Measurements from ENCODE around the gene MYD88. TPM values are rescaled to one million over a fixed set of nuclear protein-coding genes. Genes with fewer than 3 reads are reported as not detected.
A peak's percentile ranks its signal among the peaks of the same experiment; 100 is the strongest.
"Not testable (repeated sequence)": the region's sequence is repeated elsewhere in the genome, so short reads cannot be mapped to it uniquely, and the experiment has no call there.

The MYD88 gene
- polyA plus RNA-seq, 4 donors, result 24.7 to 28.1 (median 25.1) TPM

DNA sequence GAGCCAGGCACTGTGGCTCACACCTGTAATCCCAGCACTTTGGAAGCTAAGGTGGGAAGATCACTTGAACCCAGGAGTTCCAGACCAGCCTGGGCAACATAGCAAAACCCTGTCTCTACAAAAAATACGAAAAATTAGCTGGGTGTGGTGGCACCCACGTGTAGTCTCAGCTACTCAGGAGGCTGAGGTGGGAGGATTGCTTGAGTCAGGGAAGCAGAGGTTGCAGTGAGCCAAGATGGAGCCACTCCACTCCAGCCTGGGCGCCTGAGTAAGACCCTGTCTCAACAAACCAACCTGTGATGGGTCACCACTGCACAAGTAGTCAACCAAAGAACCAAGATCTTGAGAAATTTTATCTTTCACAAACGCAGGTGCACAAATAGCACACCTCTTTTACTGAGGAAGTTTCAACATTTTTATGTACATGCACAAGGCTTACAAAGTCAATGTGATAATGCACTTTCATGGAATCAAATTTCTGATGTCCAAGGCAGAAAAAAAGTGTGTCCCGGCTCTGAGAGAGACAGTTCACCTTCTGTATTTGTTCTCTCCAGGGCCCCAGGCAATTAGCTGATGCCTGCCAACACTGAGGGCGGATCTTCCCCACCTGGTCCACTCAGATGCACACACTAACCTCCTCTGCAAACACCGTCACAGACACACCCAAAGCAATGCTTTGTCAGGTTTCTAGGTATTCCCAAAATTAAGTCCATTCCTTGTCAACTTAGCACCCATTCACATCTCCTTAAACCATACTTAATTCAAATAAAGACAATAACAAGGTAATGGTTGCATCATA lies 13.9 kb upstream of the MYD88 start:
- DNase-seq (ENCODE audit: low read depth in 4 of 4, low spot score in 2 of 4), result no peak

DNA sequence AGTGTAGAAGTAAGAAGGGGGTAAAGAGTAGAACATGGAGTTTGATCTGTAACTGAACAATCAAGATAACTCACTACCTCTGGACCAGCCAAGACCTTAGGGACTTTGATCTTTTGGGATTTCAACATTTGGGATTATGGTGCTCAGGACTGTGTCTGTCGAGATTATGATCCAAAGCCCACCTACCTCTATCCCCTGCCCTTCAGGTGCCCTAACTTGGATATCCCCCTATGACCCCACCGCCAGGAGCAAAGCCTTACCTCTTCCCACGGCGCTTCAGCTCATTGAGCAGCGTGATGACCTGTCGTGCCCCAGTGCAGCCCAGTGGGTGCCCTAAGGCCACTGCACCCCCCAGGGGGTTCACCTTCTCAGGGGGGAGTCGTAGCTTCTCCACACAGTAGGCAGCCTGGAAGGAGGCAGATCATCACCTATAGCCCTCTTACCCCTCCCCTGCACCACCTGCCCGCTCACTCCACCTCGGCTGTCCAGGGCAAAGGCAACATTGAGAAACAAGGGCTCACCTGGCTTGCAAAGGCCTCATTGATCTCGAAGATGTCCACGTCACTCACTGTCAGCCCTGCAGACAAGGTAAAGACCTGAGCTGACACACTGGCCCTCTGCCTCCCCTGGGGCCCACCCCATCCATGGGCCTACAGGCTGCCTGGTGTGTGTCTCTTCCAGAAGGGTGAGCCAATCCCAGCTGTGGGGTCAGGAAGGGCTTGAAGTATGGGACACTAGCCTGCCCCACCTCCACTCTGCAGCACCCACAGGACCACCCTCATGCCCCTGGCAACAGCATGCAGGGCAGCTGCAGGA lies 12.9 kb upstream of the MYD88 start:
- DNase-seq (ENCODE audit: low read depth in 4 of 4, low spot score in 2 of 4), result no peak

DNA sequence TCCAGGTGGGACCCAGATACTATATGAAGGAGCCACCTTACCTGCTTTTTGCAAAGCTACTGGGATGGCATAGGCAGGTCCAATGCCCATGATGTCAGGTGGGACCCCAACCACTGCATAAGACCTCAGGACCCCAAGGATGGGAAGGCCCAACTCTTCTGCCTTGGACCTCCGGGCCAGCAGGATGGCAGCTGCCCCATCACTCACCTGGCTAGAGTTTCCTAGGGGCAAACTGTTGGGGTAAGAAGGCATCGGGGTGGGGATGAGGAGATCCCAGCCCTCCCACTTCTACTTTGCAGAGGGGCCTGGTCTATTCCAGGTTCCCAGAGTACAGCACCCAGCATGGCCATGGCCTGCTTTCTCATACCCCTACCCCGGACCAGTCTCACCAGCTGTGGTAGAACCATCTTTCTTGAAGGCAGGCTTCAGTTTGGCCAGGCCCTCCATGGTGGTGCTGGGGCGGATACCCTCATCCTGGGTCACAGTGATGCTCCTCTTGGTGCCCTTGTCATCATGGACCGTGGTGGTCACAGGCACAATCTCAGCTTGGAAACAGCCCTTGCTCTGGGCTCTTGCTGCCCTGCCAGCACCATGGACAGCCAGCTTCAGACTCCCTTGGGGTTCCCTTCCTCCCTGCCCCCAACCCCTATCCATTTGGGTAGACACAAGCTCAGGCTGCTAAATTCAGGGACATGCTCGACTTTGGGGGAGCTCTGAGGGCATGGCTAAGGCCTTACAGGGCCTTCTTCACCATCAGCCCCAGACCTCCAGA lies 12.2 kb upstream of the MYD88 start:
- no peak for DNase-seq (ENCODE audit: low read depth in 4 of 4, low spot score in 2 of 4)

DNA sequence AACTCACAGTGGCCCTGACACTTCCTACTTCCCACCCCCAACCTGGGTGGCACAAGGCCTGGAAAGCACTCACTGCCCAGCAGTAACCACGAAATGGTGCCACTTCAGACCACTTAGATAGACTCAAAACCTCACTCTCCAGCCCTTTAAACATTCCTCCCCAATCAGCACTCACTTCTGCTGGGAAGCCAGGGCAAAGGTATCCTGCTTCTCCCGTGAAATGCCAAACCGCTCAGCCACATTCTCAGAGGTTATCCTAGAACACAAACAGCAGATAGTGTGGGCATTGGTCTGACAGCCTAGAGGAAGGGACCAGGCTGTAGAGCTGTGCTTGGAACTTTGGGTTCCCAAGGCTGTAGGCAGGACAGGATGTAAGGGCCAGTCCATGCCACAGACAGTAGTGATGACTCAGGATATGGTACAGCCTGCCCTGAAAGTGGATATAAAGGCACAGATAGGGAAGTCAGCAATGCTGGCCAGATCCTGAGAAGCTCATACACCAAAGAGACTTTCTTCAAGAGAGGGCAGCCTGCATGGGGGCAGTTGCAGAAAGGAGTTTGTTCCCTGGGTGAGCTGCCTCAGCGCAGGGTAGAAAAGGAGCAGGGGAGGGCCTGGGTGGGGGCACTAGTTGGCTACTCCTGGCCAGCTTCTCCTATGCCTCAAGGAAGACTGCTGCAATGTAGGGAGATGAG lies 10.7 kb upstream of the MYD88 start:
- no peak for DNase-seq (ENCODE audit: low read depth in 4 of 4, low spot score in 2 of 4)

DNA sequence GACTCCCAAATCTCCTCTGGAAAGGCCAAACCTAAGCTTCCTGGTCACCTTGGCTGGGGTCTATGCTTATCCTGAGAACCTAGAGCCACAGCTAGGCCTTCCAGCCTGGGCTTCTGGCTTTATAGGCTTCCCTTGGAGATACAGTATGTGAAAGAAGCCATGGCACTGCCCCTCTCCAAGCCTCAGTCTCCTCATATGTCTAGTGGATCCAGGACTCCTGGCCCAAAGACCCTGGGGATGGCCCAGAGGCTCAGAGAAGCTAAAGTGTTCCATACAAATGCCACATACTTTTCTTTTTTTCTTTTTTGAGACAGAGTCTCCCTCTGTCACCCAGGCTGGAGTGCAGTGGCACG lies 10.2 kb upstream of the MYD88 start:
- DNase-seq (ENCODE audit: low read depth in 4 of 4, low spot score in 2 of 4), result no peak

DNA sequence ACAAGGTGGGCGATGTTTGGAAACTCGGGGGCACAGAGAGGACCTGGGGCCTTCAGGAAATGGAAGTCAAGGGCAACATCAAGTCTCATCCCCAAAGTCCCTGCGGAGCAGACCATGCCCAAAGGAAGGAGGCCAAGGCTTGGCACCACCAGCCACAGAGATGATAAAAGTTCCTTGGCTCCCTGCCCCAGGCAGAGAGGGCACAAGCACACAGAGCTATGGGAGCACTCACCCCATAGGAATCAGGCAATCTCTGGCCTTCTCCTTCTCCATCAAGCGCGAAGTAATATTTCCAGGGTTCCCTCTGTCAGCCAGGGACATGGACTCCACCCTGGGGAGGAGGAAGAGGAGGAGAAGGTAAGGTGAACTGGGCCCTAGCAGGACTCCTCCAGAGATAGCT lies 9.4 kb upstream of the MYD88 start:
- no peak for DNase-seq (ENCODE audit: low read depth in 4 of 4, low spot score in 2 of 4)

DNA sequence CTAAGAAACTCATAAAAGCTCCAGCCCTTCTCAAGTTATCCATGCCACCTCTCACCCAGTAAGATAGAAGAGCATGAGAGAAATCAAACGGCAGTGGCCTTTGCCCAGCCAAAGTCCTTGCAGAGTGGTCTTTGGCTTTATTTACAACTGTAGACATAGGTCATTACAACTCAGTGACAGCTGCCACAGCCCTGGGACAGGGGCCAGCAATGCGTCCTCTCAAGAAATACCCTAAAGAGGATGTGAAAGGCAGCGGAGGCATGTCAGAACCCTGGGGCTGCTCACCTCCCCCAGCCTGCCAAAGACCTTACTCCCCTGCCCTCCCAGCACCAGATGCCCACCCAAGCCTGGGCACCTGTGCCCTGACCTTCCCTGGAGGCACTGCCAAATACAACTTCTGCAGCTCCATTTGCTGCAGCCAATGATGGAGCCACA lies 7.8 kb upstream of the MYD88 start:
- no peak for DNase-seq (ENCODE audit: low read depth in 4 of 4, low spot score in 2 of 4)

DNA sequence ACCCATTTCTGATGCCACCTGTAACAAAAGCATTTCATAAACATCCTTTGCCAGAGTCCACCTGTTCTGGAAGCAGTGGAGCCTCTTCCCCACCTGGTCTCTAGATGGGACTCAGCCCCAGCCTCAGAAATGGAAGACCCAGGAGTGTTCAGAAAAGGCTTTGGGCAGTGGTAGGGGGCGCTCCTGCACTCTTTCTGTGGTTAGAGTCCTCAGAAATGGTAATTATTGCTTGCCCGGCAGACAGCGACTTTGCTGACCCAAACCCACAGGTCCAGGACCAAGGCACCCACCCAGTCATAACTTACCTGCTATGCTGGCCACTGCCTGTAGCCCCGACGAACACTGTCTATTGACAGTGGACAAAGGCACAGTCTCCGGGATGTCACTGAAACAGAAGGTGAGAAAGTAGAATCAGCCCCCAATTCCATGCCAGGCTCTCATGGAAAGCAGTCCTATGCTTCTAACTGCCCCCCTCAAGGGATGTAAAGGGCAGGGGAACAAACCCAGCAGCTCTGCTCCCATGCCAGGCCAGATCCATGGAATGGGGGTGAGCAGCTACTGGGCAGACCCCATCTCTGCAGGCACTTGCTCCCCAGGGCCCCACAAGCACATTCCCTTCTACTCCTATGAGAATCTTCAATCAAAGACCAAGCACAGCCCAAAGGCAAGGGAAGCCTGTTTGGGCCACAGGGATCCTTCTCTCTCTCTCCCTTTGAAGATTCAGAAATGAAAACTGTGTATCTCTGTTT lies 6.7 kb upstream of the MYD88 start:
- no peak for DNase-seq (ENCODE audit: low read depth in 4 of 4, low spot score in 2 of 4)

DNA sequence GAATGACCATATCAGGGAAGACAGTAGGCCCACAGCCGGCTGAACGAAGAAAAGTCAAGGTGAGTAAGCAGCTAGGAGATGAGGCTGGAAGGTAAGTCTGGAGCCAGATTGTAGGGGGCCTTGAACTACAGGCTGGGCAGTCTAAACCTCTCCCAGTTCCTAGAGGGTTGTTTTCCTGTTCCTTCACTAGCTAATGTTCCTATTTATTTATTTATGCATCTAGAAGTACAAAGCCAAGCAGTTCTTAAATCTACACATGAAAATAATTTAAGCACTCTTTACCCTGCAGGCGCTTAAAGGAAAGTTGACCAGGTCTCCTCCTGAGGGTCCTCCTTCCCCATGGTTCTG lies 5.3 kb upstream of the MYD88 start:
- no peak for DNase-seq (ENCODE audit: low read depth in 4 of 4, low spot score in 2 of 4)

DNA sequence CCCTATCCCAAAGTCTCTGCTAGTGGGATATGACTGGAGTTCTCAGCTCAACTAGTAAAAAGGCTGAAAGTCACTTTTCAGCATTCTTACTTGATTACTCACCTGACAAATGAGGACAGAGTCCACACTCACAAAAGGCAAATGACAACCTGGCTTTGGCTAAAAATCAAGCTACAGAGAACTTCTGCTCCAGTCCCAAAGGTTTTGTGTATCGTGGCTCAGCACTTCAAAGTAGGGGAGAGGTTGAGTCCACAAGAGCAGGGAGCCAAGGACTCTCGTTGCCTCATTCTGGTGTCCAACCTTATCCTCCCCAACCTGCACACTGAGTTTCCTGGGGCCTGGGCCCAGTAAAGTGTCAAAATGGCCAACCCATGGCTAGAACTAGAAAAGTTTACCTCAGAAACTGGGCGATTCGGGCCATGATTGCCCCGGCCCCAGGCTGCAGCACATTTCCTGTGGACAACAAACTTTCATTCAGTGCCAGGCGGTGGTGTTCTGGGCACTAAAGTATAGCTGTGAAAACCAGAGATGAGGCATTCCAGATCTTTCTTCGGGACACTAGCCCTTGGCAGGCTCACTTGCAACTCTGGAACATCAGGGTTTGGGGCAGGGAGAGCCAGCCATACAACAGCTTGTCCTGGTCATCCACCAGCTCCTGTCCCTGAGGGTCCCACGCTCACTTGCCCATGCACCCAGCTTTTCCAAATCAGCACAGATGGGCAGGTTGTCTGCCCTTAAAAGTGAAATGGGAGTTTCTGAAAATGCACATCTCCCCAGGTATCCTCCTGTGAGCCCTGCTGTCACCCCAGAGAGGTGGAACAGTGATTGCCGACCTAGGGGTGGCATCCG lies 4.7 kb upstream of the MYD88 start:
- no peak for DNase-seq (ENCODE audit: low read depth in 4 of 4, low spot score in 2 of 4)

DNA sequence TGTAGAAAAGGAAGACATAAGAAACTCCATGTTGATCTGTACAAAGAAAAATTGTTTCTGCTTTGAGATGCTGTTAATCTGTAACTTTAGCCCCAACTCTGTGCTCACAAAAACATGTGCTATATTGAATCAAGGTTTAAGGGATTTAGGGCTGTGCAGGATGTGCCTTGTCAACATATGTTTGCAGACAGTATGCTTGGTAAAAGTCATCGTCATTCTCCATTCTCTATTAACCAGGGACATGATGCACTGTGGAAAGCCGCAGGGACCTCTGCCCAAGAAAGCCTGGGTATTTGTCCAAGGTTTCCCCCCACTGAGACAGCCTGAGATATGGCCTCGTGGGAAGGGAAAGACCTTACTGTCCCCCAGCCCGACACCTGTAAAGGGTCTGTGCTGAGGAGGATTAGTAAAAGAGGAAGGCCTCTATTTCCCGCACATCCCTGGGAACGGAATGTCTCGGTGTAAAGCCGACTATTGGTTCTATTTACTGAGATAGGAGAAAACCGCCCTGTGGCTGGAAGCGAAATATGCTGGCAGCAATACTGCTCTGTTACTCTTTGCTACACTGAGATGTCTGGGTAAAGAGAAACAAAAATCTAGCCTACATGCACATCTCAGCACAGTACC lies 3.8 kb upstream of the MYD88 start:
- not testable (repeated sequence) for DNase-seq (ENCODE audit: low read depth in 4 of 4, low spot score in 2 of 4)

DNA sequence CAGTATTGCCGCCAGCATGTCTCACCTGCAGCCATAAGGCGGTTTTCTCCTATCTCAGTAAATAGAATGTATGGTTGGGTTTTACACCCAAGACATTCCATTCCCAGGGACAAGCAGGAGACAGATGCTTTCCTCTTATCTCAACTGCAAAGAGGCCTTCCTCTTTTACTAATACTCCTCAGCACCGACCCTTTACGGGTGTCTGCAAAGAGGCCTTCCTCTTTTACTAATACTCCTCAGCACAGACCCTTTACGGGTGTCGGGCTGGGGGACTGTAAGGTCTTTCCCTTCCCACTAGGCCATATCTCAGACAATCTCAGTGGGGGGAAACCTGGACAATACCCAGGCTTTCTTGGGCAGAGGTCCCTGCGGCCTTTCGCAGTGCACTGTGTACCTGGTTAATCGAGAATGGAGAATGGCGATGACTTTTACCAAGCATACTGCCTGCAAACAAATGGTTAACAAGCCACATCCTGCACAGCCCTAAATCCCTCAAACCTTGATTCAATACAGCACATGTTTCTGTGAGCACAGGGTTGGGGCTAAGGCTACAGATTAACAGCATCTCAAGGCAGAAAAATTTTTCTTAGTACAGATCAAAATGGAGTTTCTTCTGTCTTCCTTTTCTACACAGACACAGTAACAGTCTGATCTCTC lies 2.7 kb upstream of the MYD88 start:
- not testable (repeated sequence) for DNase-seq (ENCODE audit: low read depth in 4 of 4, low spot score in 2 of 4)

DNA sequence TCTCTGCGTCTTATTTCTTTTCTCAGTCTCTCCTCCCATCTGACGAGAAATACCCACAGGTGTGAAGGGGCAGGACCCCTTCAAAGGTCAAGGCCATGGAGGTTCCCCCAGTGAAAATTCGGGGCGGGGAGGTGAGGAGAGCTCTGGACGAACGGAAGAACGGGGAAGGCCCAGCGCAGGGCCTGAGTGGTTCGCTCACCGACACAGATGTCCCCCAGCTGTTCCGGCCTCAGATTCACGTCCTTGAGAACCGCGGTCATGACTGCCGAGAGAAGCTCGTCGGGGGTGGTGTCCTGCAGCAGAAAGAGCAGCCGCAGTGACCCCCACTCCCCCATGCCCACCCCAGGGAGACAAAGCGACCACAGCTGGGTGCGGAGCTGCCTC lies 2.1 kb upstream of the MYD88 start:
- DNase-seq (ENCODE audit: low read depth in 4 of 4, low spot score in 2 of 4), result peak in 2 of 4 donors; percentile 25 to 31

DNA sequence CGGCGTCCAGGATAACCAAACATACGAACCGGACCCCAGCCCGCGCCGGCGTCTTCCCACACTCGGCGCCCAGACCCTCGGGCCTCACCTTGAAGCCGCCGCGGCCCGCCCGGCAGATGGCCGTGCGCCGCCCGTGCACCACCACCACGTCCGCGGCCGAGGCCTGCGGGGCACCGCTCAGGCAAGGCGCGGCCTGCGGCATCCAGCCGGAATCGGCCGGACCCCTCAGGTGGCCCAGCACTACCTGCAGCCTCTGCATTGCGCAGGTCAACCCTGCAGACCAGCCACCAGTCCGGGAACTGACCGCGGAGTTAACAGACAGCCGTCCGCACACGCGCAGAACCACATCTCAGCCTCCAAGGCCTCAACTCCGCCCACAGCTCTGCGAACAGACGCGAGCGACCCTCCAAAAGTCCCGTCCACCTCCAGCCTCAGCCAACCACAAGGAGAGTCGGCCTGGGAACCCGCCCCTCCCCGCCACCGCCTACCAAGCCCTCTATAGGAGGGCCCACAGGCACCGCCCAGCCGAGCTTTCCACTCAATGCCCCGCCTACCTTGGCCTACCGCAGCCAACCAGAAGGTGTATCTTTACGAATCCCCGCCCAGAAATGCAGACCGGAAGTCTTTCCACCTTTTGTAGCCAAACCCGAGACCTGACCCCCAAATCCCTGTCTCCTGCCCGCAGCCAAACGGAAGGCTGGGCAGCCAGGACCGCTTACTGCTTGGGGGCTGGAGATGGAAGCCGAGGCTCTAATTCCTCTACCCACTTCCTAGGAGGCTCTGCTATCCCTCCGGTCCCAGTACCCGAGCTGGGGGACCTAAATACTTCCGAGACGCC lies 1.5 kb upstream of the MYD88 start, which contains the start of gene ACAA1:
Gene ACAA1 (minus strand): TSS at position 351 of the 838 bp plus-strand sequence. CDS start 92 bp downstream, at position 259.
- peak; percentile 93 to 98 (median 96) for DNase-seq (ENCODE audit: low read depth in 4 of 4, low spot score in 2 of 4)

DNA sequence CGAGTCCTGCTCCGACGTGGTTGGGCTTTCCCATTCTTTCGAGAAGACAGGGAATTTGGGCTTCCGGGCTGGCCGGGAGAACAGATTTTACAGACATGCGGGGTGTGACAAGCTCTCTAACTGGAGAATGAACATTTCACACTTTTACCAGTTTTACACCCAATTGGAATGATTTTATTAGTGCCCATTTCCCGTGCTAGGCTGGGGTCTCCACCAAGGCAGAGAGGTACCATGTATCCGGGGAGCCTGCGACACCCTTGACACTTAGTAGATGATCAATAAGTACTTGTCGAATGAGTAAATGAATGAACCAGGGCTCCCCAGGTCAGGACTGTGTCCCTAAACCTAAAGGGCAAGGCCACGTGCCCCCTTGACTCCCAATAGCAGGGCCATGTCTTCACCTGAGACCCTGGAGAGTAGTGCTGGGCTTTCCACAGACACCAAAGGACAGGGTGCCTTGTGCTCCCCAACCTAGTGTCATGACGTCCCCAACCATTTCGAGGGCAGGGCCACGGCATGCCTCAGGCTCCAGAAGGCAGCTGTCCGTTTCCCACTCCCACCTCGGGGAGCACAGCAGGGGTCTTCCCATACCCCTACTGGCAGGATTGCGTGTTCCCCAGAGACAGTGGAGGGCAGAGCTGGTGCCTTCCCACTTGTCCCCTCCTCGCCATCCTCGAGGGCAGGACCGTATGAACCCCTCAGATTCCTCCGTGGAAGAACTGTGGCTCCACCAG lies 679 bp upstream of the MYD88 start:
- no peak for DNase-seq (ENCODE audit: low read depth in 4 of 4, low spot score in 2 of 4)

DNA sequence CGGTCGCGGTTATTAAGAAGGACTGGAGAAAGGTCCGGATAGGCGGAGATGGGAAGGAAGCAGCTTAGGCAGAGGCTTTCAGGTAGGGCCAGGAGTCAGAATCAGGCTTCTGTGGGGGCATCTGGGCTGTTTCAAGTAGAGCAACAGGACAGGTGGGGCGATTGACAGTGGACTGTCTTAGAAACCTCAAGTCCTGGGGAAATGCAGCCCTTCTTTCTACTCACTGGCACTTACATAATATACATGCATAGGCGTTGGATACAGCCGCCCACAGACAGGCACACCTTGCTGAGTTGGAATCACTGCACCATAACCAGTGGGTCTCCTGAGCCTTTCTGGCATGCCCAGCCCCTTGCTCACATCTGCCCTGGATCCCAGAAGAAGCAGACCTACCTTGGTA lies 730 bp downstream of the MYD88 start:
- DNase-seq (ENCODE audit: low read depth in 4 of 4, low spot score in 2 of 4), result no peak
